ENCODE data around the gene PEX11A. TPM values are rescaled to one million over a fixed set of nuclear protein-coding genes. Genes with fewer than 3 reads are reported as not detected.

Gene PEX11A
- polyA plus RNA-seq, 2 of the 4 experiments (the other 2 are of a cell fraction) = 6.3 to 8.1 TPM

DNA sequence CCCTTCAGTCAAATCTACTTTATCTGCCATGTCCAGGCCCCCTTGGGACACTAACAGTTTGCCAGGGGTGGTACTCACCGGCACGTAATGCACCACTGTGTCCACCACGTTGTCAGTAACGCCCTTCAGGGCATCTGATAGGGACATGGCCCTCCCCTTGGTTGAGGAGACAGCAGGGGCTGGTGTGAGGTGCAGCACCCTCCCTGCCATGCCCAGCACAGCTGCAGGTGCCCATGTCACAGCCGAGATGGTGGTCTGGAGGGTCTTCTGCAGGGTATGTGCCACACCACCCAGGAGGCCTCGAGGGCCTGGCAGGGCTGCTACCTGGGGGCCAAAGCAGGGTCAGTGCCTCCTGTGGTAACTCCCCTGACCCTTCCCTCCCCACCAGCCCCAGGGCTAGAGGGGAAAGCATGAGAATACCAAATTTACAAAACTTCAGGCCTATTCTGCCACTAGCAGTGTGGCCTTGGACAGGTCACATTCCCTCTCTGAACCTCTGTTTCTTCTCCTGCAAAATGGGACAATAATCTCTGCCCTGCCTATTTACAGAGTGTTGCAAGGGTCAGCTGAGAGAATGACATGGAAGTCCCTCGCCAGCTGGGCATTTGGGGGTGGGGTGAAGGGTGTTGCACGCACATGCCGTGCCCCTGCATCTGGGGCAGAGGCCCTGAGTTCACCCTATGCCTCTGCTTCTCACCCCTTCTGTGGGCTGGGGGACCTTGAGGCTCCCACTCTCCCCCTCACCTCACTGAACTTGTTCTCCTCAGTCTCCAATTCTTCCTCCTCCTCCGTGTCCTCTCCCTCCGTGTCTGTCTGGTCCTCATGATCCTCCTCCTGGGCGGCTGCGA, 23.5 kb downstream of the PEX11A start:
- Histone ChIP-seq H3K9me3 (no peaks in the 10 kb centered on the region), H3K27ac (no peak overlapping the region), H3K4me2 (no peak overlapping the region), H3K4me3 (no peak overlapping the region), H3K4me1 (peaks cover 8% of the 10 kb centered on the region; the same call in 1 of the 3 replicates)
- CTCF ChIA-PET = interaction anchor here (1.1 to 9.4 kb wide), 5 partner anchors 10 to 225 kb away, joined by 3 to 79 read pairs (median 3); partner anchors contain the start of gene PLIN1
- DNase-seq (ENCODE audit: low read depth in 1 of 2, low spot score in 1 of 2) = no peak
- 84% methylated on average over 10 of the region's 13 CpGs for WGBS (ENCODE audit: missing lambda C conversion rate)
- ATAC-seq = peak; percentile 5 to 10; a peak in 3 of 6 replicates
- no peak for FAIRE-seq
- POLR2A ChIA-PET = no interaction called here
- TF ChIP-seq GATA3 (IDR thresholded peaks at IDR 0.05; ENCODE audit: borderline replicate concordance) (no peak), FOSL2 (IDR thresholded peaks at IDR 0.05) (no peak), FOSL2 (CRISPR knock-in tag; IDR thresholded peaks at IDR 0.05) (no peak), POLR2AphosphoS2 (conservative IDR thresholded peaks at IDR 0.05; ENCODE audit: low read length) (no peak), MAFK (IDR thresholded peaks at IDR 0.05; ENCODE audit: partially characterized antibody) (no peak), KDM1A (IDR thresholded peaks at IDR 0.05; ENCODE audit: low read depth) (no peak), CBX8 (IDR thresholded peaks at IDR 0.05) (no peak), FOSB (CRISPR knock-in tag; IDR thresholded peaks at IDR 0.05) (no peak), MYC (IDR thresholded peaks at IDR 0.05; ENCODE audit: borderline replicate concordance, low read length) (no peak), SREBF2 (IDR thresholded peaks at IDR 0.05) (no peak), ESRRA (IDR thresholded peaks at IDR 0.05; ENCODE audit: borderline replicate concordance, low read length) (no peak)
- TF ChIP-seq, protein P1, sequence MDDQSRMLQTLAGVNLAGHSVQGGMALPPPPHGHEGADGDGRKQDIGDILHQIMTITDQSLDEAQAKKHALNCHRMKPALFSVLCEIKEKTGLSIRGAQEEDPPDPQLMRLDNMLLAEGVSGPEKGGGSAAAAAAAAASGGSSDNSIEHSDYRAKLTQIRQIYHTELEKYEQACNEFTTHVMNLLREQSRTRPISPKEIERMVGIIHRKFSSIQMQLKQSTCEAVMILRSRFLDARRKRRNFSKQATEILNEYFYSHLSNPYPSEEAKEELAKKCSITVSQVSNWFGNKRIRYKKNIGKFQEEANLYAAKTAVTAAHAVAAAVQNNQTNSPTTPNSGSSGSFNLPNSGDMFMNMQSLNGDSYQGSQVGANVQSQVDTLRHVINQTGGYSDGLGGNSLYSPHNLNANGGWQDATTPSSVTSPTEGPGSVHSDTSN (IDR thresholded peaks at IDR 0.05) = no peak
- TF ChIP-seq, protein P2, sequence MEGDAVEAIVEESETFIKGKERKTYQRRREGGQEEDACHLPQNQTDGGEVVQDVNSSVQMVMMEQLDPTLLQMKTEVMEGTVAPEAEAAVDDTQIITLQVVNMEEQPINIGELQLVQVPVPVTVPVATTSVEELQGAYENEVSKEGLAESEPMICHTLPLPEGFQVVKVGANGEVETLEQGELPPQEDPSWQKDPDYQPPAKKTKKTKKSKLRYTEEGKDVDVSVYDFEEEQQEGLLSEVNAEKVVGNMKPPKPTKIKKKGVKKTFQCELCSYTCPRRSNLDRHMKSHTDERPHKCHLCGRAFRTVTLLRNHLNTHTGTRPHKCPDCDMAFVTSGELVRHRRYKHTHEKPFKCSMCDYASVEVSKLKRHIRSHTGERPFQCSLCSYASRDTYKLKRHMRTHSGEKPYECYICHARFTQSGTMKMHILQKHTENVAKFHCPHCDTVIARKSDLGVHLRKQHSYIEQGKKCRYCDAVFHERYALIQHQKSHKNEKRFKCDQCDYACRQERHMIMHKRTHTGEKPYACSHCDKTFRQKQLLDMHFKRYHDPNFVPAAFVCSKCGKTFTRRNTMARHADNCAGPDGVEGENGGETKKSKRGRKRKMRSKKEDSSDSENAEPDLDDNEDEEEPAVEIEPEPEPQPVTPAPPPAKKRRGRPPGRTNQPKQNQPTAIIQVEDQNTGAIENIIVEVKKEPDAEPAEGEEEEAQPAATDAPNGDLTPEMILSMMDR (IDR thresholded peaks at IDR 0.05) = no peak

DNA sequence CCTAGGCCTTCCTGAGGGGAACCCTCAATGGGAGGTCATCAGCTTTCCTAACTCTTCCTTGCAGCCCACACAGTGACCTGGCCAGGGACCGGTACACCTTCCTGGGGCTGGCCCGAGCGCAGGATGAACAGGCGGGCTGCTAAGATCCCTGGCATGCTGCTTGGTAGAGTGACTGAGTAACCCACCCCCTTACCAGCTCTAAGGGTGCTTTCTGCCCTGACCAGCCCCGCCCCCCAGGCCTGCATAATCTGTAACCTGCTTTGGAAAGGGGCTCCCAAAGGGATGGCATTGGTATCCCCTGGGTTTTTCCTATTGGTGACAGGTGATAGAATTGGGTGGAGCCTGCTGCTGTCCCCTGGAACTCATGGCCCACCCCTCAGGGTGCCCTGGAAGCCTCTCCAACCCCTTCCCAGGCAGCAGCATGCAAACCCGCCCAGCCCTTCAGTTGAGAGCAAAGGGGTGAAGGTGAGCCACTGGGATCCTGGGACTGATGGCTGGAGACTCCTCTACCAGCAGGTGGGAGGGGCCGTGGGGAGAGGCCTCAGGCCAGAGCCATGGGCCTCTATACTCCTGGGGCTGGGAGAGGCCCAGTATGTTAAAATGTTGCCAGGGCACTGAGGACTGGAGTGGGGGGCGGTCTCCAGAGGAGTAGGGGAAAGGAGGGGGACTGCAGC, 24.2 kb downstream of the PEX11A start:
- CTCF ChIA-PET = interaction anchor here (1.1 to 10.6 kb wide), 2 partner anchors 19 to 222 kb away, joined by 3 to 126 read pairs; no protein-coding TSS in a partner anchor
- Histone ChIP-seq H3K4me2 (peak overlapping the region; percentile 71), H3K9me3 (no peaks in the 10 kb centered on the region), H3K4me3 (no peak overlapping the region; the same call in 2 of the 3 replicates), H3K27ac (peak overlapping the region; percentile 74 to 89; a peak in 5 of 6 replicates), H3K4me1 (peaks cover 8% of the 10 kb centered on the region; the same call in 1 of the 3 replicates)
- FAIRE-seq = no peak
- TF ChIP-seq CBX2 (IDR thresholded peaks at IDR 0.05; ENCODE audit: borderline replicate concordance, low read depth) = no peak
- no peak for DNase-seq (ENCODE audit: low read depth in 1 of 2, low spot score in 1 of 2)
- POLR2A ChIA-PET = interaction anchor here (1.4 kb wide), 1 partner anchor 9 kb away, joined by 4 read pairs; no protein-coding TSS in a partner anchor
- 88% methylated on average over 8 of the region's 8 CpGs for WGBS (ENCODE audit: missing lambda C conversion rate)
- peak; percentile 32 to 54 for ATAC-seq

DNA sequence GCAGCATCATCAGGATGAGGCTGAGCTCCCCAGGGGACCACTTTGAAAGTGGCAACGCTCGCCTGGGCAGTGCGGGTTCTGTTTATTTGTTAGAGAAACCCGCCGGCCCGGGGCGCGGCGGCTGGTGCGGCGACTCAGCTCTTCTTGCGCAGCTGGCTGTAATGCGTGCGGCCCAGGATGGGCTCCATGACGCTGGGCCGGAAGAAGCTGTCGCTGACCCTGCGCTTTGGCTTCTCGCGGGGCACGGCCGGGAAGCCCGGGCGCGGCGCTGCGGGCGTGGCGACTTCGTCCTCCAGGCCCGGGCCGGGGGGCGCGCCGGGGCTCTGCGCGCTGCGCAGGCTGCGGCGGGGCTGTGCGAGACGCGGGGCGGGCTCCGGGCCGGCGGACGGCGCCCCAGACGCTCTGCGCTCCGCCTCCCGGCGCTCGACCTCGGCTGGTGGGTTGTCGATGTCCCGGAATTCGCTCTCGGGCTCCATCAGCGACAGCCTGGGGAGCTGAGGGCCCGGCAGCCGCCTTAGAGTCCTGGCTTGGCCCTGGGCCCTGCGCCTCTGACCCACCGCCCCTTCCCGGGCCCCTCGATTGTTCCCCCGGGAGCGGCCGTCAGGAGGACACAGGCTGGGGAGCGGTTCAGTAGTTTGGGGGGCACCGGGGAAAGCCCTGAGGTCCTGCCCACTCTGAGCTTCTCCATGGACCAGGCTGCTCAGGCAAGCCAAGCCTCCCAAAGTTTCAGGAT, 24.9 kb downstream of the PEX11A start:
- Histone ChIP-seq H3K9me3 (no peaks in the 10 kb centered on the region), H3K4me1 (peaks cover 8% of the 10 kb centered on the region; the same call in 1 of the 3 replicates), H3K4me2 (peak overlapping the region; percentile 71), H3K27ac (peak overlapping the region; percentile 74 to 89), H3K4me3 (peak overlapping the region; percentile 50)
- WGBS (ENCODE audit: missing lambda C conversion rate) = 17% methylated on average over 43 of the region's 72 CpGs
- POLR2A ChIA-PET = interaction anchor here (0.5 to 1.4 kb wide), 3 partner anchors 9 to 133 kb away, joined by 3 to 4 read pairs (median 3); no protein-coding TSS in a partner anchor
- TF ChIP-seq POLR2A (IDR thresholded peaks at IDR 0.05; ENCODE audit: low read length) = peak; percentile 48
- TF ChIP-seq, protein P2 (IDR thresholded peaks at IDR 0.05) = no peak
- FAIRE-seq (no peak), DNase-seq (ENCODE audit: low read depth in 1 of 2, low spot score in 1 of 2) (peak; percentile 50 to 71), ATAC-seq (peak; percentile 66 to 80)
- CTCF ChIA-PET = interaction anchor here (0.6 to 10.6 kb wide), 5 partner anchors 8 to 518 kb away, joined by 3 to 126 read pairs (median 3); no protein-coding TSS in a partner anchor
